A549 (cell line): ENCODE results near the gene ZNF750.

Experiments used
- CEBPB ChIP-seq, 2 experiments: fragments of >200 bp in 1 of 2; sonication (Bioruptor Twin) in 1 of 2; formaldehyde crosslinking in 1 of 2; IDR thresholded peaks; 2 replicates each; pipeline ENCODE4 v1.6.1; 2012 to 2016
- CHD2 ChIP-seq: fragments of 150-350 bp; IDR thresholded peaks from 2 replicates; pipeline ENCODE4 v1.6.1; 2014; ENCODE audit warnings: low read length; ENCODE audit not compliant: partially characterized antibody
- CHD4 ChIP-seq: fragments of 200-600 bp; sonication (generic); IDR thresholded peaks from 2 replicates; pipeline ENCODE4 v1.6.1; 2016; ENCODE audit warnings: antibody characterized with exemption, mild to moderate bottlenecking, borderline replicate concordance
- CTCF ChIP-seq: fragments of >200 bp; sonication (Bioruptor Twin); formaldehyde crosslinking; IDR thresholded peaks from 3 replicates; pipeline ENCODE4 v1.5.1; 2016
- EHMT2 ChIP-seq: fragments of 200-600 bp; sonication (generic); IDR thresholded peaks from 2 replicates; pipeline ENCODE4 v1.6.1; 2016; ENCODE audit warnings: antibody characterized with exemption, low read depth, mild to moderate bottlenecking, moderate library complexity
- HOXA7 ChIP-seq: fragments of 250-450 bp; sonication (Bioruptor Pico); IDR thresholded peaks from 2 replicates; pipeline ENCODE4 v1.5.0; 2020; ENCODE audit warnings: mild to moderate bottlenecking, moderate library complexity
- PBX3 ChIP-seq: IDR thresholded peaks from 2 replicates; pipeline ENCODE4 v1.6.1; 2012
- PHF8 ChIP-seq: fragments of 200-600 bp; sonication (generic); IDR thresholded peaks from 2 replicates; pipeline ENCODE4 v1.6.1; 2016; ENCODE audit warnings: low read depth, mild to moderate bottlenecking, antibody characterized with exemption, moderate library complexity, borderline replicate concordance
- POLR2A ChIP-seq: IDR thresholded peaks from 2 replicates; pipeline ENCODE4 v1.6.1; 2012; ENCODE audit warnings: mild to moderate bottlenecking, low read length
- RCOR1 ChIP-seq: fragments of 150-350 bp; IDR thresholded peaks from 2 replicates; pipeline ENCODE4 v1.6.1; 2014; ENCODE audit warnings: antibody characterized with exemption, low read length, low read depth
- REST ChIP-seq: fragments of 200-600 bp; sonication (generic); IDR thresholded peaks from 2 replicates; pipeline ENCODE4 v1.6.1; 2016; ENCODE audit warnings: antibody characterized with exemption, mild to moderate bottlenecking, moderate library complexity

- no peak for TF ChIP-seq POLR2A
- no peak for TF ChIP-seq CTCF
- TF ChIP-seq HOXA7 (CRISPR knock-in tag), result no peak
- no peak for TF ChIP-seq CHD2
- TF ChIP-seq RCOR1, result no peak
- TF ChIP-seq CEBPB (IDR thresholded peaks at IDR 0.05), result no peak
- TF ChIP-seq PHF8, result no peak
- TF ChIP-seq CHD4, result no peak
- TF ChIP-seq EHMT2, result no peak
- TF ChIP-seq REST, result no peak
- TF ChIP-seq PBX3, result no peak
These were observed 17.5 kb downstream of the ZNF750 start for GRCh38 chr17:82822281-82822680.
